Heart right ventricle (tissue), 16 donors: Measurements from ENCODE around the gene PI4K2A. TPM values are rescaled to one million over a fixed set of nuclear protein-coding genes. Genes with fewer than 3 reads are reported as not detected.

Source experiments
- ATAC-seq, 8 donors: fragments of 200-7000 bp; cut with Tn5 transposase; one replicate each; pipeline ENCODE4 v1.9.1; 2020; ENCODE audit warnings: mild to moderate bottlenecking in 8 of 8, moderate library complexity in 8 of 8, moderate number of reproducible peaks in 1 of 8
- DNase-seq, 2 donors: peaks; one replicate each; pipeline ENCODE4 v3.0.0-alpha.2; 2020
- H3K27ac ChIP-seq, 10 donors: fragments of 200-600 bp; sonication (generic) in 2 of 10; one replicate each; pipeline versions ENCODE4 v1.5.0 to v1.8.0; 2020 to 2022; ENCODE audit warnings: mild to moderate bottlenecking in 3 of 10
- H3K27me3 ChIP-seq, 7 donors: fragments of 200-600 bp; one replicate each; pipeline ENCODE4 v1.8.0; 2021 to 2022; ENCODE audit warnings: mild to moderate bottlenecking in 2 of 7
- H3K36me3 ChIP-seq, 9 donors: fragments of 200-600 bp; sonication (generic) in 1 of 9; one replicate each; pipeline versions ENCODE4 v1.5.0 to v1.8.0; 2020 to 2022; ENCODE audit warnings: mild to moderate bottlenecking in 2 of 9
- H3K4me1 ChIP-seq, 9 donors: fragments of 200-600 bp; sonication (generic) in 1 of 9; one replicate each; pipeline versions ENCODE4 v1.5.0 to v1.8.0; 2020 to 2022; ENCODE audit warnings: mild to moderate bottlenecking in 4 of 9
- H3K4me3 ChIP-seq, 10 donors: fragments of 200-600 bp; sonication (generic) in 2 of 10; one replicate each; pipeline versions ENCODE4 v1.5.0 to v1.8.0; 2020 to 2022; ENCODE audit warnings: mild to moderate bottlenecking in 7 of 10, moderate library complexity in 2 of 10
- H3K9me3 ChIP-seq, 11 donors: fragments of 200-600 bp in 10 of 11; sonication (generic) in 2 of 11; one replicate each; pipeline versions ENCODE4 v1.5.0 to v1.8.0; 2013 to 2022; ENCODE audit warnings: mild to moderate bottlenecking in 2 of 11, control low read depth in 1 of 11, moderate library complexity in 1 of 11
- WGBS, 2 donors: extraction: QIAGEN DNeasy Blood & Tissue Kit; methylation state at CpG; one replicate each; pipeline ENCODE4 v1.1.7; 2013; ENCODE audit warnings: inconsistent platforms in 1 of 2; 5-methylcytosine and 5-hydroxymethylcytosine counted together
- intact Hi-C, 10 donors: fragments of 100-400 bp; cut with DNase I; formaldehyde crosslinking; loops; one replicate each; pipeline versions ENCODE4 v1.11.1 to v1.14.2; 2022
- polyA plus RNA-seq, 2 donors: library from polyadenylated mRNA; stranded (reverse); fragments of 200-250 nt; gene quantifications; one replicate each; pipeline ENCODE4 v1.2.3, GENCODE V29; 2013
- total RNA-seq, 10 donors: library from RNA; stranded (reverse); fragmentation: NEBNext Ultra II Directional in 3 of 10; extraction: Animal tissue kit (Norgen Biotek cat#: 25700) in 3 of 10; gene quantifications; one replicate each; pipeline versions ENCODE4 v1.2.1 to v1.2.4, GENCODE V29; 2021 to 2023
- TF ChIP-seq, protein P1 (sequence below), 9 donors: fragments of 200-600 bp; sonication (generic) in 2 of 9; IDR thresholded peaks; one replicate each; pipeline versions ENCODE4 v1.5.0 to v1.8.0; 2021 to 2022; ENCODE audit warnings: antibody characterized with exemption in 9 of 9, mild to moderate bottlenecking in 5 of 9, moderate library complexity in 1 of 9
- donor health status: Arrhythmogenic right ventricular cardiomyopathy.
- donor health status: ischemic (EF 13 %, LVEDD 7.1; RV severe dilation, severe dysfunction).
- donor health status: healthy with polysubstance abuse.
- donor health status: DM: no; HTN: yes; CAD: no.
- donor health status: DM: no; HTN: no; CAD: no.
- donor health status: ischemic (EF 25% LVEDD 6.9; RV normal size, moderate dysfunction).
- donor health status: ischemic (EF 25% LVEDD 5.7; RV mildly dilated, moderate dysfunction).
- donor health status: healthy.
- donor health status: DM: yes; HTN: yes; CAD: no.
- donor health status: Ischemic cardiomyopathy.
- donor health status: ischemic (EF 35%, LVEDD 5.7; RV mildly dilated, moderate dysfunction).
- donor health status: nonischemic (EF 11% LVEDD 7.7; RV severe dilation, severe dysfunction).
- donor health status: DM: yes; HTN: yes; CAD: no.
- donor health status: PGD.
- donor health status: ischemic (EF 29% LVEDD 5.4; RV normal size, mild dysfunction).
- donor health status: nonischemic (EF 23%, LVEDD 6.1; RV moderate dilation, normal function).

The PI4K2A gene
- total and polyA plus RNA-seq, 12 donors, result 5.3 to 20.7 (median 14.2) TPM

DNA sequence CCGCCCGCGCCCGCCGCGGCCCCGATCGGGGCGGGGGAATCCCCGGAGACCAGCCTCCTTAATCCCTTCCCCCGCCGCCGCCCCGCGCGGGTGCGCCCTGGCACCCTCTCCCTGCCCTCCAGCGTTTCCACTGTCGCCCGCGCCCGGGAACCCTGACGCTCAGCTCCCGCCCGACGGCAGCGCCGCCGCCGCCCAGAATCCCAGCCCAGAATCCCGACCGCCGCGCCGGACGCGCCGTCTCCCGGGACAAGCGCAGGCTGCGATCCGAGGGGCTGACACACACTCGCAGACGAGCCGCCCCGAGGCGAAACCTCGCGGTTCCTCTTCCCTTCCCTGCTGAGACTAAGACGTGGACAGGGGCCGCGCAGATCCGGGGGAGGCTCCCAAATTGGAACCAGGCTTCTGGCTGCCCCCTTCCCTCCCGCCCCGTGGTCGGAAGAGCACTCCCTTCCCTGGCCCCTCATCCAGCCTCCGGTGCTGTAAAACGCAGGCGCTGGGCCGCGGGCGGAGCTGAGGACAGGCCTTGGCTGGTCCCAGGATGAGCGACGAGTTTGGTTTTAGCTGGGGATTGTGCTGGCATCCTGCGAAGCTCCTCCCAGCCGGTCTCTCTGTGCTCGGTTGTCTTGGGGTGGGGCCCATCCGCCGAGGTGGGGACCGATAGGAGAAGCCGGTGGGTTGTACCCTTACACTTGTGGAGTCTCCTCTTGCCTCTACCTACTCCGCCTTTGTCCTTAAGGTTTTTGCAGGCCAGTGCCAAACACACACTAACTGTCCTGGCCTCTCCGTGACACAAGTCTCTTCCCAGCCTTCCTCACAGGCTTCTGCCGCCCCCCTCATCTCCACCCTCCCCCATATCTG is 74.2 kb downstream of the PI4K2A start:
- WGBS, 2 donors, result 4 to 5% methylated on average over 50 to 74 of the region's 74 CpGs
- Histone ChIP-seq H3K9me3 (no peaks in the 10 kb centered on the region), H3K27ac (peak overlapping the region; percentile 87 to 98 (median 94)), H3K4me1 (peaks cover 8 to 66% (median 41%) of the 10 kb centered on the region in 9 donors), H3K27me3 (no peaks in the 10 kb centered on the region), H3K4me3 (peak overlapping the region; percentile 57 to 80 (median 70)), H3K36me3 (peaks cover 0 to 18% (median 0%) of the 10 kb centered on the region in 9 donors)
- ATAC-seq (peak; percentile 71 to 86 (median 77)), DNase-seq (peak; percentile 71 to 76)
- intact Hi-C loops, result loop anchor here in 1 of 10 donors (2.0 kb wide), 1 partner anchor 28 kb away; the partner anchor contains the start of gene AVPI1
- TF ChIP-seq, protein P1, sequence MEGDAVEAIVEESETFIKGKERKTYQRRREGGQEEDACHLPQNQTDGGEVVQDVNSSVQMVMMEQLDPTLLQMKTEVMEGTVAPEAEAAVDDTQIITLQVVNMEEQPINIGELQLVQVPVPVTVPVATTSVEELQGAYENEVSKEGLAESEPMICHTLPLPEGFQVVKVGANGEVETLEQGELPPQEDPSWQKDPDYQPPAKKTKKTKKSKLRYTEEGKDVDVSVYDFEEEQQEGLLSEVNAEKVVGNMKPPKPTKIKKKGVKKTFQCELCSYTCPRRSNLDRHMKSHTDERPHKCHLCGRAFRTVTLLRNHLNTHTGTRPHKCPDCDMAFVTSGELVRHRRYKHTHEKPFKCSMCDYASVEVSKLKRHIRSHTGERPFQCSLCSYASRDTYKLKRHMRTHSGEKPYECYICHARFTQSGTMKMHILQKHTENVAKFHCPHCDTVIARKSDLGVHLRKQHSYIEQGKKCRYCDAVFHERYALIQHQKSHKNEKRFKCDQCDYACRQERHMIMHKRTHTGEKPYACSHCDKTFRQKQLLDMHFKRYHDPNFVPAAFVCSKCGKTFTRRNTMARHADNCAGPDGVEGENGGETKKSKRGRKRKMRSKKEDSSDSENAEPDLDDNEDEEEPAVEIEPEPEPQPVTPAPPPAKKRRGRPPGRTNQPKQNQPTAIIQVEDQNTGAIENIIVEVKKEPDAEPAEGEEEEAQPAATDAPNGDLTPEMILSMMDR (IDR thresholded peaks at IDR 0.05), result peak in 2 of 9 donors; percentile 2 to 20

DNA sequence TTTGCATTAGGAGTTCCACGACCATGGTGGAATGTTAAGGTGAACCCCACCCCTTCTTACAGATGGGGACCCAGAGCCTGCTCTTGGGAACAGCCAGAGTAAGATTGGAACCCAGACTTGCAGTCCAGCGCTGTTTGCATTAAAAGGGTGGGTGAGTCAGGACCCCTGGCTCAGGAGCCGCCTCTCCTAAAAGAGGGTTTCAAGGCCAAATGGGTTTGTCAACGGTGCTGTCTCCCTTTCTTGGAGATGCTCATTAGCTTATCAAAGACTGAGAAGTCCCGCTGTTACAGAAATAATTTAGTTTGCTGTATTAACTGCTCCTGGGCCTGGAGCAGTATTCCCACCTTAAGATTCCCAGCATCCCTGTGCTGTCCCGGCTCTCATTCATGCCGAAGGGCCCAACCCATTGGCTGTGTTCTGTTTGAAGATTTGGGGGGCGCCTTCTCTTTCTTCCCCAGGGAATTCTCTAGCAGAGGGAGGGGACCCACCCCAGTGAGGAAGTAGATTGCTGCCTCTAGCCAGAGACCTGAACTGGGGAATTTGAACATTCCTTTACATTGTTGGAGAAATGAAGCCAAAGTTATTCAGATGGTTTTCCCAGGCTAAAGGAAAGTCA is 74.9 kb downstream of the PI4K2A start:
- peaks cover 0 to 18% (median 0%) of the 10 kb centered on the region in 9 donors for H3K36me3 ChIP-seq
- H3K27ac ChIP-seq, result peak overlapping the region in 8 of 10 donors; percentile 92 to 98 (median 94)
- intact Hi-C loops, result loop anchor here in 1 of 10 donors (2.0 kb wide), 1 partner anchor 29 kb away; the partner anchor contains the start of gene AVPI1
- ATAC-seq (no peak), DNase-seq (no peak)
- H3K9me3 ChIP-seq, result no peaks in the 10 kb centered on the region
- 67 to 73% methylated on average over 8 of the region's 8 CpGs for WGBS, 2 donors
- no peaks in the 10 kb centered on the region for H3K27me3 ChIP-seq
- peaks cover 8 to 64% (median 35%) of the 10 kb centered on the region in 9 donors for H3K4me1 ChIP-seq
- TF ChIP-seq, protein P1 (IDR thresholded peaks at IDR 0.05), result no peak
- peak overlapping the region in 8 of 10 donors; percentile 66 to 80 (median 73) for H3K4me3 ChIP-seq

DNA sequence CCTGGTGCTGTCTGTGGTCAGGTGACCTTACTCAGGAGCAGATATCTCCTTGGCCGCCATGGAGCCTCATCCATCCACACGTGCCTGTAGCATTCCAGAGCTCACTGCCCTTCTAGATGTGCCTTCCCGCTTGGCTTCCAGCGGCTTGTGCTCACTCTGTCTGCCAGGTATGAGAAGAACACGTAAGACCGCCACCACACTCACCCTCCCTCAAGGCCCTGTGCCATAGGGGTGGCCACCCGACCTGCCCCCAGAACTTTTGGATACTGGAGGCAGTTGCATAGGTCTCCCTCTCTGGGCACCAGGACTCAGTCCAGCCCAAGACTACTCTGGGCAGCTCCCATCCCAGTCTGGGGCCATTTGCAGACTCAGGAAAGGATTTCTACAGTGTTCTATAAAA is 77.2 kb downstream of the PI4K2A start:
- intact Hi-C loops, result no loop called here

GRCh38 chr10:97718178-97718577 is 77.7 kb downstream of the PI4K2A start:
- intact Hi-C loops, result no loop called here

More for the DNA sequence above, 77.2 kb downstream of the PI4K2A start:
- Histone ChIP-seq H3K4me3 (no peak overlapping the region), H3K27me3 (no peaks in the 10 kb centered on the region), H3K36me3 (peaks cover 0 to 18% (median 0%) of the 10 kb centered on the region in 9 donors), H3K9me3 (no peaks in the 10 kb centered on the region), H3K27ac (peak overlapping the region in 5 of 10 donors; percentile 6 to 51 (median 32)), H3K4me1 (peaks cover 8 to 61% (median 35%) of the 10 kb centered on the region in 9 donors)
- TF ChIP-seq, protein P1 (IDR thresholded peaks at IDR 0.05), result no peak
- WGBS, 2 donors, result 87 to 92% methylated on average over 7 of the region's 7 CpGs
- DNase-seq, result no peak
- ATAC-seq, result no peak

More at GRCh38 chr10:97718178-97718577, 77.7 kb downstream of the PI4K2A start:
- peaks cover 8 to 56% (median 35%) of the 10 kb centered on the region in 9 donors for H3K4me1 ChIP-seq
- WGBS, 2 donors, result 63 to 70% methylated on average over 6 of the region's 6 CpGs
- no peak for ATAC-seq
- no peak overlapping the region for H3K4me3 ChIP-seq
- H3K36me3 ChIP-seq, result peaks cover 0 to 18% (median 0%) of the 10 kb centered on the region in 9 donors
- no peaks in the 10 kb centered on the region for H3K9me3 ChIP-seq
- no peaks in the 10 kb centered on the region for H3K27me3 ChIP-seq
- peak overlapping the region in 4 of 10 donors; percentile 32 to 51 (median 41) for H3K27ac ChIP-seq
- TF ChIP-seq, protein P1 (IDR thresholded peaks at IDR 0.05), result no peak
- DNase-seq, result no peak
